Pancreas (tissue), 10 donors: ENCODE data around the gene PCGF3. TPM values are rescaled to one million over a fixed set of nuclear protein-coding genes. Genes with fewer than 3 reads are reported as not detected.
A peak's percentile ranks its signal among the peaks of the same experiment; 100 is the strongest.

Experiments
- ATAC-seq, 4 donors: fragments of 200-7000 bp; cut with Tn5 transposase; one replicate each; pipeline versions ENCODE4 v1.8.0 to v1.9.1; 2020; ENCODE audit warnings: mild to moderate bottlenecking in 4 of 4, moderate library complexity in 4 of 4
- DNase-seq, 6 donors: peaks; one replicate each; pipeline ENCODE4 v3.0.0-alpha.2; 2020
- FAIRE-seq: peaks from 2 replicates; lab custom pipeline; 2012; peaks lifted over from hg19 to GRCh38; lab: Jason Lieb, UNC
- H3K27ac ChIP-seq, 4 donors: fragments of 200-600 bp; sonication (generic); 1 replicate in 3 of 4; 2 replicates in 1 of 4; pipeline versions ENCODE4 v1.5.0 to v1.8.0; 2020
- H3K27me3 ChIP-seq, 4 donors: fragments of 200-600 bp; one replicate each; pipeline ENCODE4 v1.8.0; 2021
- H3K36me3 ChIP-seq, 3 donors: fragments of 200-600 bp; sonication (generic) in 1 of 3; one replicate each; pipeline versions ENCODE4 v1.5.0 to v1.8.0; 2020 to 2021
- H3K4me1 ChIP-seq, 3 donors: fragments of 200-600 bp; one replicate each; pipeline ENCODE4 v1.8.0; 2021
- H3K4me3 ChIP-seq, 4 donors: fragments of 200-600 bp; sonication (generic) in 2 of 4; one replicate each; pipeline versions ENCODE4 v1.5.0 to v1.8.0; 2020 to 2021
- H3K9me3 ChIP-seq, 4 donors: fragments of 200-600 bp; one replicate each; pipeline ENCODE4 v1.8.0; 2021
- WGBS, 2 donors: extraction: QIAGEN DNeasy Blood & Tissue Kit; methylation state at CpG; one replicate each; pipeline ENCODE4 v1.1.7; 2013; 5-methylcytosine and 5-hydroxymethylcytosine counted together
- intact Hi-C, 3 donors: fragments of 100-400 bp; cut with DNase I; formaldehyde crosslinking; loops; one replicate each; pipeline versions ENCODE4 v1.11.1 to v1.14.2; 2022
- polyA plus RNA-seq, 2 donors: library from polyadenylated mRNA; stranded (reverse); fragments of 200-250 nt; gene quantifications; one replicate each; pipeline ENCODE4 v1.2.3, GENCODE V29; 2013
- total RNA-seq, 6 donors: library from RNA; stranded (reverse); fragmentation: NEBNext Ultra II Directional in 4 of 6; extraction: Animal tissue kit (Norgen Biotek cat#: 25700) in 4 of 6; gene quantifications; one replicate each; pipeline versions ENCODE4 v1.2.1 to v1.2.4, GENCODE V29; 2021 to 2023
- TF ChIP-seq, protein P1 (sequence below), 4 donors: fragments of 200-600 bp; sonication (generic) in 3 of 4; IDR thresholded peaks; one replicate each; pipeline versions ENCODE4 v1.5.0 to v1.8.0; 2021; ENCODE audit warnings: antibody characterized with exemption in 4 of 4
- donor health status: healthy with polysubstance abuse.
- donor health status: DM: no; HTN: no; CAD: no; lungs with moderate emphysema.
- donor health status: DM: no; HTN: no; CAD: no.
- donor health status: control.
- donor health status: control.
- donor health status: Bipolar disorder and iron deficiency.
- donor health status: DM: yes; HTN: yes; CAD: no.
- donor health status: DM: no; HTN: no; CAD: no.
- donor health status: DM: no; HTN: no; CAD: no.
- donor health status: DM: yes; HTN: yes; CAD: no.

PCGF3 gene
- total and polyA plus RNA-seq, 8 donors: 12.3 to 66.8 (median 17.7) TPM

DNA sequence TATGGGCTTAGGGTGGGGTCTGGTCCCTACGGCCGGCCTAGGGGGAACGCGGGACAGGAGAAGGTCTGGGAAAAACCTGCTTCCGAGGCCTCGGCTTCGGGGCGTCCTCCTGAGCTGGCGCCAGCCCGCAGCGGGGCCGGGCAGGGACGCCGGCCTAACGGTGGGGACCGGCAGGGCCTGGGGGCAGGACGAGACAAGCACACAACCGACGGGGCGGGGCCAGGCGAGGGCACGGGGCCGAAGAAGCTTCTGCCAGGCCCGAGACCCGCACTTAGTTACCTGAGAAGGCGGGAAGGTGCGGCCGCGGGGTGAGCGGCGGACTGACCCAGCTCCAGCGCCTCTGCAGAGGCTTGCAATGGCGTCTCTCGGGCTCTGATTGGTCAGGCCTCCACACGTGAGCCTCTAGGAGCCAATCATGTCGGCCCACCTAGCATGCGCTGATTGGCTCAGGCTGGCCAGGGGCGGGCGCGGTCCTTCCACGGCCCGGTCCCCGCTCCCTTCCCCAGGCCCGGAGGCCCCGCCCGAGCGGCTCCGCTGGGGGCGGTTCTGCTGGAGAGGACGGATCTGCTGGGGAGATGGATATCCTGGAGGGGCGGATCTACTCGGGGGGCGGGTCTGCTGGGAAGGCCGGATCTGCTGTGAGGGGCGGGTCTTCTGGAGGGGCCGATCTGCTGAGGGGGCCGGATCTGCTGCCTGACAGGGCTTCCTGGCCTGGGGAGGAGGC lies 76.0 kb downstream of the PCGF3 start:
- 1% methylated on average over 50 to 57 of the region's 57 CpGs for WGBS, 2 donors
- FAIRE-seq (peak; percentile 95), DNase-seq (peak; percentile 98 to 100 (median 99)), ATAC-seq (peak; percentile 91 to 98 (median 94))
- Histone ChIP-seq H3K27ac (peak overlapping the region; percentile 89 to 91 (median 90)), H3K4me1 (peaks cover 11 to 12% (median 11%) of the 10 kb centered on the region in 3 donors), H3K9me3 (no peaks in the 10 kb centered on the region), H3K36me3 (peaks cover 0 to 14% (median 10%) of the 10 kb centered on the region in 3 donors), H3K4me3 (peak overlapping the region; percentile 81 to 100 (median 100)), H3K27me3 (peaks cover 0 to 4% (median 1%) of the 10 kb centered on the region in 4 donors)
- TF ChIP-seq, protein P1, sequence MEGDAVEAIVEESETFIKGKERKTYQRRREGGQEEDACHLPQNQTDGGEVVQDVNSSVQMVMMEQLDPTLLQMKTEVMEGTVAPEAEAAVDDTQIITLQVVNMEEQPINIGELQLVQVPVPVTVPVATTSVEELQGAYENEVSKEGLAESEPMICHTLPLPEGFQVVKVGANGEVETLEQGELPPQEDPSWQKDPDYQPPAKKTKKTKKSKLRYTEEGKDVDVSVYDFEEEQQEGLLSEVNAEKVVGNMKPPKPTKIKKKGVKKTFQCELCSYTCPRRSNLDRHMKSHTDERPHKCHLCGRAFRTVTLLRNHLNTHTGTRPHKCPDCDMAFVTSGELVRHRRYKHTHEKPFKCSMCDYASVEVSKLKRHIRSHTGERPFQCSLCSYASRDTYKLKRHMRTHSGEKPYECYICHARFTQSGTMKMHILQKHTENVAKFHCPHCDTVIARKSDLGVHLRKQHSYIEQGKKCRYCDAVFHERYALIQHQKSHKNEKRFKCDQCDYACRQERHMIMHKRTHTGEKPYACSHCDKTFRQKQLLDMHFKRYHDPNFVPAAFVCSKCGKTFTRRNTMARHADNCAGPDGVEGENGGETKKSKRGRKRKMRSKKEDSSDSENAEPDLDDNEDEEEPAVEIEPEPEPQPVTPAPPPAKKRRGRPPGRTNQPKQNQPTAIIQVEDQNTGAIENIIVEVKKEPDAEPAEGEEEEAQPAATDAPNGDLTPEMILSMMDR (IDR thresholded peaks at IDR 0.05): no peak
- intact Hi-C loops: no loop called here

DNA sequence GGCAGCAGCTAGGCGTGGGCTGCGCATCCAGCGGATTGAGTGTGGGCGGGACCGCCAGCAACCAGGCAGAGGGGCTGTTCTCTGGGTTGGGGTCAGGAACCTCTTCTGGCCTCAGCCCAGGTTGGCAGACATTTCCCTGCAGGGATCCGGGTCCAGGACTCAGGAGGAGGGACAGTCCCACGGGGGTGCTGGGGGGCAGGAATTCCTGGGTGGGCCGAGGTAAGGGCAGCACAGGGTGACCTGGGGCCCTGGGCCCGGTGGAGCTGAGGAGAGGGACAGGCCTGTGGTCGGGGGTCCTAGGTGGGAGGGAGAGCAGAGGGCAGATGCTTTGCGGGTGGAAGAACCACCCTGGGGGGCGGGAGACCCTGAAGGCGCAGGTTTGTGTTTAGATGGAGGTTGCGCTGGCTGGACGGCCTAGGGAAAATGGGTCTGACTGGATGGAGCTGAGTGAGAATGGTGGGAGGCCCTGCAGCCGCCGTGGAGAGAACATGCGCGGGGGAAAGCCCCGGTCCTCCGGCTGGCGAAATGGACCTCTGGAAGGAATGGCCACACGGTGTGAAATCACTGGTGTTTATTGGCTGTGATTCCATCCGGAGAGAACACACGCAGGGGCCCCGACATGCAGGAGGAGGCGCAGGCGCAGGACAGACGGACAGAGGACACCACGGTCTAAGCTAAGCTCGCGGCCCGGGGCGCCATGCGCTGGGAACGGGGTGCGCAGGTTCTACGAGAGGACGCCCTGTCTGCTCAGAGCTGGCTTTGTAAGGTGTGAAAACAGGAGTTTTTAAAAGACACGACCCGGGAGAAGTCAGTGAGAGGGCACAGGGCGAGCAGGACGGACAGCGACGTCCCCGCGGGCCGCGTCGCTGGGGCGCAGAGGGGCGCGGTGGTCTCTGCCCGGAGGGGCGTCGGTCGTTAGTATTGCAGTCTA lies 79.0 kb downstream of the PCGF3 start:
- TF ChIP-seq, protein P1 (IDR thresholded peaks at IDR 0.05): no peak
- 74 to 76% methylated on average over 57 of the region's 57 CpGs for WGBS, 2 donors
- peaks cover 0 to under 1% (median 0%) of the 10 kb centered on the region in 3 donors for H3K36me3 ChIP-seq
- no peaks in the 10 kb centered on the region for H3K9me3 ChIP-seq
- H3K27ac ChIP-seq: no peak overlapping the region
- H3K4me3 ChIP-seq: no peak overlapping the region
- ATAC-seq (no peak), DNase-seq (peak in 3 of 6 donors; percentile 27 to 74 (median 38)), FAIRE-seq (no peak)
- peaks cover 0 to 9% (median 8%) of the 10 kb centered on the region in 3 donors for H3K4me1 ChIP-seq
- H3K27me3 ChIP-seq: peaks cover 0 to 4% (median 1%) of the 10 kb centered on the region in 4 donors
- intact Hi-C loops: no loop called here

- FAIRE-seq: no peak
Observed at GRCh38 chr4:785332-786073, 79.9 kb downstream of the PCGF3 start.

DNA sequence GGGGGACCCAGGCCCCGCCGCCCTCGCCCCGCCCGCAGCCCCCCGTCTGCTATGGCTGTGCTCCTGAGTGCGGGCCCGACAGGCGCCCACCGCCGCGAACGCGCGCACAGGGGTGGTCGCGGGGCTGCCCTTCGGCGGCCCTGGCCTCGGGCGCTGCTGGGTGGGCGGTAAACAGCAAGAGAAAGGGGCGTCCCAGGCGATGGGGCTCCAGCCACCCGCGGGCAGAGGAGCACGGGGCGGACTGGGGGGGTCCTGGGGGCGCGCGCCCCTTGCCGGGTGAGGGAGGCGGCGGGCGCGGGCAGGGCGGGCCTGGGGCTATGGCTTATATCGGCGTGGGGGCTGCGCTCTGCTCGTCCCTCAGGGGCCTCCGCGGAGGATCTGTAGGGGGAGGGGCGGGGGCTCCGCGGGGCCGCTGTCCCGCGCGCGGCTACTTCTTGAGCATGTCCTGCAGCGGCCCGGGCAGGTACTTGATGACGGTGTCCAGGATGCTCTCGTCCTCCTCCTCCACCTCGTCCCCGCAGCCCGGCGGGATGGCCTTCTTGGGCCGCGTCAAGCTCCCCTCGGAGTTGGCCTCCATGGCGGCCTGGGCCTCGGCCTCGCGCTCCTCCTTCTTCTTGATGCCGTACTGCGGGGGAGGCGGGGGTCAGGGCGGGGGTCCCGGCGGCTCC lies 80.6 kb downstream of the PCGF3 start:
- H3K4me1 ChIP-seq: no peaks in the 10 kb centered on the region

More at GRCh38 chr4:785332-786073, 79.9 kb downstream of the PCGF3 start:
- Histone ChIP-seq H3K4me3 (peak overlapping the region in 2 of 4 donors; percentile 18 to 28), H3K4me1 (peaks cover 0 to under 1% (median 0%) of the 10 kb centered on the region in 3 donors), H3K36me3 (no peaks in the 10 kb centered on the region), H3K9me3 (no peaks in the 10 kb centered on the region), H3K27me3 (peaks cover 0 to 4% (median 1%) of the 10 kb centered on the region in 4 donors), H3K27ac (no peak overlapping the region)
- 34 to 42% methylated on average over 47 to 57 of the region's 57 CpGs for WGBS, 2 donors
- DNase-seq (peak in 4 of 6 donors; percentile 17 to 78 (median 44)), ATAC-seq (no peak)
- intact Hi-C loops: no loop called here
- TF ChIP-seq, protein P1 (IDR thresholded peaks at IDR 0.05): no peak

More for the DNA sequence above, 80.6 kb downstream of the PCGF3 start:
- TF ChIP-seq, protein P1 (IDR thresholded peaks at IDR 0.05): no peak
- Histone ChIP-seq H3K27me3 (peaks cover 0 to 4% (median 1%) of the 10 kb centered on the region in 4 donors), H3K36me3 (no peaks in the 10 kb centered on the region), H3K9me3 (no peaks in the 10 kb centered on the region), H3K27ac (peak overlapping the region in 1 of 4 donors; percentile 19), H3K4me3 (peak overlapping the region in 2 of 4 donors; percentile 18 to 28)
- DNase-seq (peak in 4 of 6 donors; percentile 13 to 82 (median 44)), ATAC-seq (no peak), FAIRE-seq (no peak)
- intact Hi-C loops: no loop called here
- WGBS, 2 donors: 11 to 12% methylated on average over 45 to 72 of the region's 72 CpGs
